Measurements from ENCODE around the gene TTLL10.

The TTLL10 gene

DNA sequence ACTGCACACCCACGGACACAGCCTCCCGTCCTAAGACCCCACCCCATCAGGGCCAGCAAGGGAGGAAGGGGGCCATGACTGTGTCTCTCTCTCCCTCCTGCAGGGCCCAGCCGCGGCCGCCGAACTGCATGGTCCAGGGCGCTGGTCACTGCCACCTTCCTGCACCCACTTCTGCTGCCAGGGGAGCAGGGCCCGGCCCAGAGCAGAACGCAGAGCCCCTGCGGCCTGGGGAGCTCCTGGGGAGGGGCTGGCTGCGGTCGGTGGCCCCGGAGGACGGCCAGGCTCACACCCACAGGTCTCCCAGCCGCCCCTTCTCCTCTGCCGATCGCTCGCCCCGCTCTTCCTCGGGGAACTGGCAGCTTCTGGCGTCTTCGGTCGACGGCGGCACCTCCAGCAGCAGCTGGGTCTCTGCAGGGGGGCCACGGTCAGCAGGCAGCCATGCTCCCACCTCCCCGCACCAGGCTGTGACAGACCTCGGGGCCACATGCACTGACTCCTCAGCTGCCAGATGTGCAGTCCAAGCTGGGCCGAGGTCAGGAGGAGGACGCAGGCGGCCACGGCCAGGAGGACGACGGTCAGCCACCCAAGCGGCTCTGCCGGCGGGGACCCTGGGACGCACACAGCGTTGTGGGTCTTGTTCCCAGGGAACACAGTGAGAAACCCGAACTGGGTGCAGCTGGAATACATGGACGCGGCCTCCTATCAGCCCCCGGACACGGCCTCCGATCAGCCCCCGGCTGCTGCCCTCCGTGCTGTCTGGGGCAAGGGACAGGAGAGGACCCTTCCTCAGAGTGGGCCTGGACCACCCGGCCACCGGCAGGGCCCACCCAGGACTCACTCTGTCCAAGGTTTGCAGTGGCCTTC lies 30.1 kb downstream of the TTLL10 start:
- Histone ChIP-seq H2AFZ (ENCODE audit: low read depth) (no peak overlapping the region), H3K4me3 (IDR thresholded peaks at IDR 0.05; ENCODE audit: insufficient read depth, low read depth, low read length) (no peak overlapping the region), H3K27ac (no peak overlapping the region), H3K36me3 (ENCODE audit: insufficient read depth) (no peaks in the 10 kb centered on the region), H3K27me3 (ENCODE audit: insufficient read depth, low read depth) (peaks cover 67% of the 10 kb centered on the region), H3K4me2 (no peak overlapping the region), H3K4me1 (ENCODE audit: low read depth, poor library complexity, severe bottlenecking) (peaks cover 21% of the 10 kb centered on the region), H4K20me1 (ENCODE audit: insufficient read depth) (no peaks in the 10 kb centered on the region), H3K79me2 (ENCODE audit: insufficient read depth, low read depth) (no peaks in the 10 kb centered on the region), H3K9ac (no peak overlapping the region)
- TF ChIP-seq, protein P1, sequence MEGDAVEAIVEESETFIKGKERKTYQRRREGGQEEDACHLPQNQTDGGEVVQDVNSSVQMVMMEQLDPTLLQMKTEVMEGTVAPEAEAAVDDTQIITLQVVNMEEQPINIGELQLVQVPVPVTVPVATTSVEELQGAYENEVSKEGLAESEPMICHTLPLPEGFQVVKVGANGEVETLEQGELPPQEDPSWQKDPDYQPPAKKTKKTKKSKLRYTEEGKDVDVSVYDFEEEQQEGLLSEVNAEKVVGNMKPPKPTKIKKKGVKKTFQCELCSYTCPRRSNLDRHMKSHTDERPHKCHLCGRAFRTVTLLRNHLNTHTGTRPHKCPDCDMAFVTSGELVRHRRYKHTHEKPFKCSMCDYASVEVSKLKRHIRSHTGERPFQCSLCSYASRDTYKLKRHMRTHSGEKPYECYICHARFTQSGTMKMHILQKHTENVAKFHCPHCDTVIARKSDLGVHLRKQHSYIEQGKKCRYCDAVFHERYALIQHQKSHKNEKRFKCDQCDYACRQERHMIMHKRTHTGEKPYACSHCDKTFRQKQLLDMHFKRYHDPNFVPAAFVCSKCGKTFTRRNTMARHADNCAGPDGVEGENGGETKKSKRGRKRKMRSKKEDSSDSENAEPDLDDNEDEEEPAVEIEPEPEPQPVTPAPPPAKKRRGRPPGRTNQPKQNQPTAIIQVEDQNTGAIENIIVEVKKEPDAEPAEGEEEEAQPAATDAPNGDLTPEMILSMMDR (conservative IDR thresholded peaks at IDR 0.05; ENCODE audit: low read depth, low read length), result no peak

DNA sequence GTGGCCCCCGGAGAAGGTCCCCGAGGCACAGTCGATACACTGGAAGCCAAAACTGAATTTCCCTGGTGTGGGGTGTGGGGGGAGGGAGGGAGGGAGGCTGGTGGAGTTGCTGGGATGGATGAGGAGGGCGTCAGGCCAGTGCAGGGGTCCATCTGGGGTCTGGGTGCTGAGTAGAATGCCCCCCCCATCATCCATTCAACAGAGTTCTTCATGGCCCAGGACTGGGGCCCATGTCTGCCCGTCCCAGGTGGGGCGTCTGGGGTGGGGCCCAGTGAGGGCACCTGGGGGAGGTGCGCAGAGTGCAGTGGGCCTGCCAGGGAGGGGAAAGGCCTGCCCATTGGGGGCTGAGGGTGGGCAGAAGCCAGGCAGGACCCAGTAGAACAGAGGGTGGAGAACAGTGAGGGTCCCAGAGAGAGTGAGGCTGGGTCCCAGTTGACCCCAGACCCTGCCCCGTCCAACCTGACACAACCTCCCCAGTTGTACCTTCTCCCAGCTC lies 30.8 kb downstream of the TTLL10 start:
- Histone ChIP-seq H4K20me1 (ENCODE audit: insufficient read depth) (no peaks in the 10 kb centered on the region), H3K4me2 (no peak overlapping the region), H2AFZ (ENCODE audit: low read depth) (no peak overlapping the region), H3K9ac (no peak overlapping the region), H3K36me3 (ENCODE audit: insufficient read depth) (no peaks in the 10 kb centered on the region), H3K27me3 (ENCODE audit: insufficient read depth, low read depth) (peaks cover 74% of the 10 kb centered on the region), H3K79me2 (ENCODE audit: insufficient read depth, low read depth) (no peaks in the 10 kb centered on the region), H3K4me3 (IDR thresholded peaks at IDR 0.05; ENCODE audit: insufficient read depth, low read depth, low read length) (no peak overlapping the region), H3K27ac (no peak overlapping the region), H3K4me1 (ENCODE audit: low read depth, poor library complexity, severe bottlenecking) (peaks cover 26% of the 10 kb centered on the region)
- TF ChIP-seq, protein P1 (conservative IDR thresholded peaks at IDR 0.05; ENCODE audit: low read depth, low read length), result no peak

DNA sequence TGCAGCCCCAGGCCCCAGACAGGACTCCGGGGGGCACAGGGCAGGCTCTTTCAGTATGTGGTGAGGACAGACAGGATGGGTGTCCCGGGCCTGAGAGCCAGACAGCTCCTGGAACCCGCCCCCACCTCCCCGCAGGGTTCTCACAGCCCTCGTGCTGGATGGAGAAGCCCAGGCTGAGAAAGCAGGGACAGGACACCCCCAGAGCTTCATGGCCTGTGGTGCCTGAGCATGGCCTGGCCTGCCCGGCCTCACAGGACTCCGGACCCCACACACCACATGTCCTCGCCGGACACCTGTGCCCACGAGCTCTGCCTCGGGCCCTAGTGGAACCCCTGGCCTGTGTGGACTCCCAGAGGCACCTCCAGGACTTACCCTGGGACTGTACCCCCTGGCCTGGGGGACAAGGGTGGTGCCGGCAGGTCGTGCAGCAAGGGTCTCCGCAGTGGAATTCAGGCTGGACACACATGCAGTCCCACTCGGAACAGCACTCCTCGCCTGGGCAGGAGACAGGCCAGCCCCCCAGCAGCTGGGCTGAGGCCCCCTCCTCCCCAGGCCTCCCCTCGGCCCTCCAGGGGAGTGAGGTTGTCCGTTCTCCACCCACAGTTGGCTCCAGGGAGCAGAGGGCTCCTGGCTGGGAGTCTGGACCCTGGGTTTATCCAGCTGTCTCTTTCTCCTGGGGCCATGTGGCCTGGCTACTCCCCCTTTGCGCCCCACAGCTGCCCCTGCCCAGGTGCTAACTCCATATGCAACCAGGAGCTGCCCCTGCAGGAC lies 31.5 kb downstream of the TTLL10 start:
- Histone ChIP-seq H3K4me3 (IDR thresholded peaks at IDR 0.05; ENCODE audit: insufficient read depth, low read depth, low read length) (no peak overlapping the region), H3K9ac (no peak overlapping the region), H4K20me1 (ENCODE audit: insufficient read depth) (no peaks in the 10 kb centered on the region), H3K4me1 (ENCODE audit: low read depth, poor library complexity, severe bottlenecking) (peaks cover 26% of the 10 kb centered on the region), H3K27ac (no peak overlapping the region), H3K36me3 (ENCODE audit: insufficient read depth) (no peaks in the 10 kb centered on the region), H3K79me2 (ENCODE audit: insufficient read depth, low read depth) (no peaks in the 10 kb centered on the region), H3K4me2 (no peak overlapping the region), H3K27me3 (ENCODE audit: insufficient read depth, low read depth) (peaks cover 76% of the 10 kb centered on the region), H2AFZ (ENCODE audit: low read depth) (no peak overlapping the region)
- TF ChIP-seq, protein P1 (conservative IDR thresholded peaks at IDR 0.05; ENCODE audit: low read depth, low read length), result no peak

DNA sequence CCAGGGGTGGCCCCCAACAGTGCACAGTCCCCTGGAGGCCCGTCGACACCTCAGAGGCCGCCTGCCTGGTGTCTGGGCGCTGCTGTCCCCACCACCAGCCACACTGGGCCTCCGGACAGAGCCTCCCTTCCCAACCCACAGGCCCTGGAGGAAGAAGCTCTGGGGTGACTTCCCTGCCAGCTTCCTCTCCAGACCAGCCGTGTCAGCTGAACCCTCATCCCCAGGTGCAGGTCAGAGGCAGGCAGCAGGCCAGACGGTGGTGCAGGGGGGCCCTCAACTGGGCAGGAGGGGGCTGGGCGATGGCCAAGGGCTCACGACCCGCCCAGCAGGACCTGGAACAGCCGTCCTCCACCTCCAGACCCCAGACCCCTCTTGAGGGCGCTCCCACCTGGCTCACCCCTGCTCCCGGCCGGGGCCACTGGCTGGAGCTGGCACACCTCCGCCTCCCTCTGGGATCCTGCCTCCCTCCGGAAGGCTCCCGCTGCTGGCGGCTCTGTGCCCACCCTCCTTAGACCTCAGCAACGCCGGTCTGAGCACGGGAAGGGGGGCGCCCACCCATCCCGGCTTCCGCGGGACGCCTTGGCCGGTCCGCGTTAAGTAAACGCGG lies 32.2 kb downstream of the TTLL10 start:
- Histone ChIP-seq H2AFZ (ENCODE audit: low read depth) (no peak overlapping the region), H3K4me1 (ENCODE audit: low read depth, poor library complexity, severe bottlenecking) (peaks cover 26% of the 10 kb centered on the region)

More for the DNA sequence above, 32.2 kb downstream of the TTLL10 start:
- TF ChIP-seq, protein P1 (conservative IDR thresholded peaks at IDR 0.05; ENCODE audit: low read depth, low read length), result no peak
- Histone ChIP-seq H3K36me3 (ENCODE audit: insufficient read depth) (no peaks in the 10 kb centered on the region), H3K4me2 (no peak overlapping the region), H3K4me3 (IDR thresholded peaks at IDR 0.05; ENCODE audit: insufficient read depth, low read depth, low read length) (no peak overlapping the region), H3K79me2 (ENCODE audit: insufficient read depth, low read depth) (no peaks in the 10 kb centered on the region), H4K20me1 (ENCODE audit: insufficient read depth) (no peaks in the 10 kb centered on the region), H3K27me3 (ENCODE audit: insufficient read depth, low read depth) (peaks cover 73% of the 10 kb centered on the region), H3K9ac (no peak overlapping the region), H3K27ac (no peak overlapping the region)
